Caco-2 (cell line): ENCODE results near the gene ATP1A3. TPM values are rescaled to one million over a fixed set of nuclear protein-coding genes. Genes with fewer than 3 reads are reported as not detected.

Experiments
- BruUV-seq: library from RNA; stranded (reverse); fragments of 400-500 nt; replicated peaks from 2 replicates; lab custom pipeline; 2021; lab: Mats Ljungman, UMichigan
- CTCF ChIA-PET: fragments of 300-600 bp; sonication (Branson Sonifier 250); formaldehyde crosslinking; loops from one replicate; lab custom pipeline; 2022; ENCODE audit warnings: antibody characterized with exemption; lab: Charles Lee
- POLR2A ChIA-PET: fragments of 300-600 bp; sonication (Branson Sonifier 250); formaldehyde crosslinking; loops from one replicate; lab custom pipeline; 2022; ENCODE audit warnings: antibody characterized with exemption; lab: Charles Lee
- DNase-seq, 2 experiments: peaks; one replicate each; pipeline versions ENCODE4 v3.0.0 to v3.0.0-alpha.2; 2020 to 2022
- H3K27me3 ChIP-seq: replicated peaks from 2 replicates; pipeline ENCODE4 v1.6.0; 2011; ENCODE audit warnings: low read length; ENCODE audit not compliant: control insufficient read depth, insufficient read depth
- H3K36me3 ChIP-seq: 2 replicates; pipeline ENCODE4 v1.5.1; 2011; ENCODE audit warnings: low read length; ENCODE audit not compliant: control insufficient read depth, insufficient read depth
- H3K4me1 ChIP-seq: fragments of 250-450 bp; sonication (Bioruptor Pico); 2 replicates; pipeline ENCODE4 v1.5.1; 2020; ENCODE audit warnings: mild to moderate bottlenecking
- H3K4me3 ChIP-seq: 2 replicates; pipeline ENCODE4 v1.5.1; 2011; ENCODE audit warnings: low read depth, mild to moderate bottlenecking, control low read depth, low read length
- H3K9me3 ChIP-seq: fragments of 250-450 bp; sonication (Bioruptor Pico); 2 replicates; pipeline ENCODE4 v1.5.1; 2020; ENCODE audit warnings: mild to moderate bottlenecking, moderate library complexity
- H3K27ac Mint-ChIP-seq: one replicate; pipeline ENCODE4 v1.8.0; 2022; ENCODE audit warnings: mixed read lengths; ENCODE audit not compliant: unreplicated experiment
- H3K27me3 Mint-ChIP-seq: one replicate; pipeline ENCODE4 v1.8.0; 2022; ENCODE audit warnings: mixed read lengths; ENCODE audit not compliant: insufficient read depth, unreplicated experiment
- H3K36me3 Mint-ChIP-seq: one replicate; pipeline ENCODE4 v1.8.0; 2022; ENCODE audit warnings: mild to moderate bottlenecking, mixed read lengths; ENCODE audit not compliant: insufficient read depth, unreplicated experiment
- H3K4me1 Mint-ChIP-seq: one replicate; pipeline ENCODE4 v1.8.0; 2022; ENCODE audit warnings: low read depth, mixed read lengths; ENCODE audit not compliant: unreplicated experiment
- H3K4me3 Mint-ChIP-seq: one replicate; pipeline ENCODE4 v1.8.0; 2022; ENCODE audit warnings: mild to moderate bottlenecking, moderate library complexity, mixed read lengths; ENCODE audit not compliant: unreplicated experiment
- H3K9me3 Mint-ChIP-seq: one replicate; pipeline ENCODE4 v1.8.0; 2022; ENCODE audit warnings: mixed read lengths; ENCODE audit not compliant: unreplicated experiment
- intact Hi-C: fragments of 100-400 bp; cut with micrococcal nuclease; formaldehyde crosslinking; loops from one replicate; pipeline ENCODE4 v1.10.0; 2022; ENCODE audit not compliant: unreplicated experiment
- total RNA-seq: library from RNA; stranded (reverse); gene quantifications from 2 replicates; pipeline ENCODE4 v1.2.3, GENCODE V29; 2022
- TF ChIP-seq, protein P1 (sequence below), 2 experiments: fragments of 200-600 bp in 1 of 2; IDR thresholded peaks; 1 replicate in 1 of 2; 2 replicates in 1 of 2; pipeline versions ENCODE4 v1.5.1 to v1.8.0; 2011 to 2022; ENCODE audit warnings: antibody characterized with exemption in 1 of 2, control low read depth in 1 of 2, inconsistent platforms in 1 of 2, low read depth in 1 of 2, low read length in 1 of 2, mild to moderate bottlenecking in 1 of 2, moderate library complexity in 1 of 2; ENCODE audit not compliant: insufficient read depth in 1 of 2, severe bottlenecking in 1 of 2, unreplicated experiment in 1 of 2

The ATP1A3 gene
- total RNA-seq, 1 experiment from 2014 or later, result 0.54 TPM

- H3K9me3 ChIP-seq, result no peaks in the 10 kb centered on the region
- no peaks in the 10 kb centered on the region for H3K36me3 ChIP-seq
- BruUV-seq, result no TSS peak
- Mint-ChIP-seq H3K36me3 (no peaks in the 10 kb centered on the region), H3K27me3 (peaks cover 9% of the 10 kb centered on the region), H3K4me1 (peaks cover 20% of the 10 kb centered on the region), H3K27ac (no peak overlapping the region), H3K9me3 (no peaks in the 10 kb centered on the region), H3K4me3 (no peak overlapping the region)
- H3K4me3 ChIP-seq, result no peak overlapping the region
- no peaks in the 10 kb centered on the region; the same call in 1 of the 2 replicates for H3K27me3 ChIP-seq
- TF ChIP-seq, protein P1, sequence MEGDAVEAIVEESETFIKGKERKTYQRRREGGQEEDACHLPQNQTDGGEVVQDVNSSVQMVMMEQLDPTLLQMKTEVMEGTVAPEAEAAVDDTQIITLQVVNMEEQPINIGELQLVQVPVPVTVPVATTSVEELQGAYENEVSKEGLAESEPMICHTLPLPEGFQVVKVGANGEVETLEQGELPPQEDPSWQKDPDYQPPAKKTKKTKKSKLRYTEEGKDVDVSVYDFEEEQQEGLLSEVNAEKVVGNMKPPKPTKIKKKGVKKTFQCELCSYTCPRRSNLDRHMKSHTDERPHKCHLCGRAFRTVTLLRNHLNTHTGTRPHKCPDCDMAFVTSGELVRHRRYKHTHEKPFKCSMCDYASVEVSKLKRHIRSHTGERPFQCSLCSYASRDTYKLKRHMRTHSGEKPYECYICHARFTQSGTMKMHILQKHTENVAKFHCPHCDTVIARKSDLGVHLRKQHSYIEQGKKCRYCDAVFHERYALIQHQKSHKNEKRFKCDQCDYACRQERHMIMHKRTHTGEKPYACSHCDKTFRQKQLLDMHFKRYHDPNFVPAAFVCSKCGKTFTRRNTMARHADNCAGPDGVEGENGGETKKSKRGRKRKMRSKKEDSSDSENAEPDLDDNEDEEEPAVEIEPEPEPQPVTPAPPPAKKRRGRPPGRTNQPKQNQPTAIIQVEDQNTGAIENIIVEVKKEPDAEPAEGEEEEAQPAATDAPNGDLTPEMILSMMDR (IDR thresholded peaks at IDR 0.05; ENCODE audit: insufficient read depth in 1 of 2, low read depth in 1 of 2, low read length in 1 of 2, severe bottlenecking in 1 of 2, unreplicated experiment in 1 of 2), result no peak
- peaks cover 6% of the 10 kb centered on the region for H3K4me1 ChIP-seq
- CTCF ChIA-PET, result interaction anchor here (0.6 kb wide), 1 partner anchor 14 kb away, joined by 4 read pairs; no protein-coding TSS in a partner anchor
- intact Hi-C loops, result no loop called here
- POLR2A ChIA-PET, result no interaction called here
- DNase-seq, result no peak
Measured at GRCh38 chr19:41924151-41925145, 69.6 kb downstream of the ATP1A3 start.

- no peak overlapping the region for H3K4me3 ChIP-seq
- ChIA-PET CTCF (interaction anchor here (0.6 kb wide), 1 partner anchor 15 kb away, joined by 4 read pairs; no protein-coding TSS in a partner anchor), POLR2A (no interaction called here)
- H3K36me3 ChIP-seq, result no peaks in the 10 kb centered on the region
- peaks cover 7% of the 10 kb centered on the region for H3K27me3 Mint-ChIP-seq
- intact Hi-C loops, result no loop called here
- no peaks in the 10 kb centered on the region for H3K9me3 ChIP-seq
- peaks cover 13% of the 10 kb centered on the region for H3K4me1 Mint-ChIP-seq
- H3K36me3 Mint-ChIP-seq, result no peaks in the 10 kb centered on the region
- DNase-seq, result no peak
- BruUV-seq, result no TSS peak
- no peaks in the 10 kb centered on the region for H3K4me1 ChIP-seq
- no peaks in the 10 kb centered on the region; the same call in 1 of the 2 replicates for H3K27me3 ChIP-seq
- TF ChIP-seq, protein P1 (IDR thresholded peaks at IDR 0.05; ENCODE audit: insufficient read depth in 1 of 2, low read depth in 1 of 2, low read length in 1 of 2, severe bottlenecking in 1 of 2, unreplicated experiment in 1 of 2), result no peak
- no peak overlapping the region for H3K27ac Mint-ChIP-seq
- no peak overlapping the region for H3K4me3 Mint-ChIP-seq
- no peaks in the 10 kb centered on the region for H3K9me3 Mint-ChIP-seq
Measured at GRCh38 chr19:41923045-41923788, 70.8 kb downstream of the ATP1A3 start.

GRCh38 chr19:41922585-41922984 is 71.4 kb downstream of the ATP1A3 start:
- no TSS peak for BruUV-seq
- Mint-ChIP-seq H3K4me3 (no peak overlapping the region), H3K4me1 (peaks cover 13% of the 10 kb centered on the region), H3K27me3 (peaks cover 7% of the 10 kb centered on the region), H3K27ac (no peak overlapping the region), H3K9me3 (no peaks in the 10 kb centered on the region), H3K36me3 (no peaks in the 10 kb centered on the region)
- ChIA-PET CTCF (no interaction called here), POLR2A (no interaction called here)
- no peaks in the 10 kb centered on the region for H3K9me3 ChIP-seq
- no peak overlapping the region for H3K4me3 ChIP-seq
- no peaks in the 10 kb centered on the region for H3K4me1 ChIP-seq
- H3K27me3 ChIP-seq, result no peaks in the 10 kb centered on the region; the same call in 1 of the 2 replicates
- TF ChIP-seq, protein P1 (IDR thresholded peaks at IDR 0.05; ENCODE audit: insufficient read depth in 1 of 2, low read depth in 1 of 2, low read length in 1 of 2, severe bottlenecking in 1 of 2, unreplicated experiment in 1 of 2), result no peak
- intact Hi-C loops, result no loop called here
- no peaks in the 10 kb centered on the region for H3K36me3 ChIP-seq
- DNase-seq, result no peak
